OCI-LY3 (cell line): Measurements from ENCODE around the gene MASP1.

Experiments used
- EZH2phosphoT487 ChIP-seq: fragments of 200-600 bp; shearing (Covaris generic); IDR thresholded peaks from 2 replicates; pipeline ENCODE4 v1.6.1; 2018; ENCODE audit warnings: antibody characterized with exemption, mixed run types, low read depth
- TF ChIP-seq, protein P1 (sequence below): fragments of 200-600, 300-600 bp; sonication (generic); IDR thresholded peaks from 2 replicates; pipeline ENCODE4 v1.5.1; 2014; ENCODE audit warnings: antibody characterized with exemption, low read length, low read depth

DNA sequence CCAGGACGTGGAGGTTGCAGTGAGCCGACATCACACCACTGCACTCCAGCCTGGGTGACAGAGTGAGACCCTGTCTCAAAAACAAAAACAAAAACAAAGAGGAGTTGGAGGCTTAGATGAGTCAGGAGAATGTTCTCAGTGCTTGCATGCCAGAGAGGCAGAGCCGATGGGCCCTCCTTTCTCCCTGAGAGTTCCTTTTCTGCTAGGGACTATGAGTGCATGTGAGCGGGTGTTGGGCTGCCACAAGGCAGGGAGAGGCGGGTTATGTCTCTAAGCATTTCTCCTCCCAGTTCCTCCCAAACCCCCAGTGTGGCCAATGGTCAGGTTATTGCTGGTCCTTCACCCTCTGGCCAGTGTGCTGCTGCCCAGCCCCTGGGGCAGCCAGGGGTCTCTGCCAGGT, 49.1 kb downstream of the MASP1 start:
- TF ChIP-seq, protein P1, sequence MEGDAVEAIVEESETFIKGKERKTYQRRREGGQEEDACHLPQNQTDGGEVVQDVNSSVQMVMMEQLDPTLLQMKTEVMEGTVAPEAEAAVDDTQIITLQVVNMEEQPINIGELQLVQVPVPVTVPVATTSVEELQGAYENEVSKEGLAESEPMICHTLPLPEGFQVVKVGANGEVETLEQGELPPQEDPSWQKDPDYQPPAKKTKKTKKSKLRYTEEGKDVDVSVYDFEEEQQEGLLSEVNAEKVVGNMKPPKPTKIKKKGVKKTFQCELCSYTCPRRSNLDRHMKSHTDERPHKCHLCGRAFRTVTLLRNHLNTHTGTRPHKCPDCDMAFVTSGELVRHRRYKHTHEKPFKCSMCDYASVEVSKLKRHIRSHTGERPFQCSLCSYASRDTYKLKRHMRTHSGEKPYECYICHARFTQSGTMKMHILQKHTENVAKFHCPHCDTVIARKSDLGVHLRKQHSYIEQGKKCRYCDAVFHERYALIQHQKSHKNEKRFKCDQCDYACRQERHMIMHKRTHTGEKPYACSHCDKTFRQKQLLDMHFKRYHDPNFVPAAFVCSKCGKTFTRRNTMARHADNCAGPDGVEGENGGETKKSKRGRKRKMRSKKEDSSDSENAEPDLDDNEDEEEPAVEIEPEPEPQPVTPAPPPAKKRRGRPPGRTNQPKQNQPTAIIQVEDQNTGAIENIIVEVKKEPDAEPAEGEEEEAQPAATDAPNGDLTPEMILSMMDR: no peak
- TF ChIP-seq EZH2phosphoT487: no peak
